ENCODE results near the gene PLEKHG4B.

GRCh38 chr5:111171-111570, 19.2 kb downstream of the PLEKHG4B start:
- TF ChIP-seq, protein P1, sequence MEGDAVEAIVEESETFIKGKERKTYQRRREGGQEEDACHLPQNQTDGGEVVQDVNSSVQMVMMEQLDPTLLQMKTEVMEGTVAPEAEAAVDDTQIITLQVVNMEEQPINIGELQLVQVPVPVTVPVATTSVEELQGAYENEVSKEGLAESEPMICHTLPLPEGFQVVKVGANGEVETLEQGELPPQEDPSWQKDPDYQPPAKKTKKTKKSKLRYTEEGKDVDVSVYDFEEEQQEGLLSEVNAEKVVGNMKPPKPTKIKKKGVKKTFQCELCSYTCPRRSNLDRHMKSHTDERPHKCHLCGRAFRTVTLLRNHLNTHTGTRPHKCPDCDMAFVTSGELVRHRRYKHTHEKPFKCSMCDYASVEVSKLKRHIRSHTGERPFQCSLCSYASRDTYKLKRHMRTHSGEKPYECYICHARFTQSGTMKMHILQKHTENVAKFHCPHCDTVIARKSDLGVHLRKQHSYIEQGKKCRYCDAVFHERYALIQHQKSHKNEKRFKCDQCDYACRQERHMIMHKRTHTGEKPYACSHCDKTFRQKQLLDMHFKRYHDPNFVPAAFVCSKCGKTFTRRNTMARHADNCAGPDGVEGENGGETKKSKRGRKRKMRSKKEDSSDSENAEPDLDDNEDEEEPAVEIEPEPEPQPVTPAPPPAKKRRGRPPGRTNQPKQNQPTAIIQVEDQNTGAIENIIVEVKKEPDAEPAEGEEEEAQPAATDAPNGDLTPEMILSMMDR (IDR thresholded peaks at IDR 0.05; ENCODE audit: low read length), result no peak
- TF ChIP-seq EZH2 (optimal IDR thresholded peaks at IDR 0.05; ENCODE audit: low read depth, low read length) (no peak), EZH2phosphoT487 (IDR thresholded peaks at IDR 0.05; ENCODE audit: low read length) (no peak)

Data from MM.1S (cell line).